Endodermal cell (in vitro differentiated cells): ENCODE results near the gene COLEC12. TPM values are rescaled to one million over a fixed set of nuclear protein-coding genes. Genes with fewer than 3 reads are reported as not detected.

ENCODE experiments used
- DNase-seq: peaks from one replicate; pipeline ENCODE4 v3.0.0-alpha.2; 2017
- H3K27ac ChIP-seq: 2 replicates; pipeline ENCODE4 v1.5.1; 2013; ENCODE audit warnings: mild to moderate bottlenecking, low read depth, low read length, moderate library complexity
- H3K27me3 ChIP-seq: 2 replicates; pipeline ENCODE4 v1.6.1; 2013; ENCODE audit warnings: mild to moderate bottlenecking, low read length, moderate library complexity; ENCODE audit not compliant: insufficient read depth, control insufficient read depth, poor library complexity, severe bottlenecking
- H3K36me3 ChIP-seq: 2 replicates; pipeline ENCODE4 v1.7.0; 2013; ENCODE audit warnings: mild to moderate bottlenecking, low read length, moderate library complexity; ENCODE audit not compliant: control insufficient read depth, insufficient read depth
- H3K4me1 ChIP-seq: one replicate; pipeline ENCODE4 v1.7.0; 2013; ENCODE audit warnings: low read length; ENCODE audit not compliant: control insufficient read depth, insufficient read depth
- H3K4me3 ChIP-seq: 2 replicates; pipeline ENCODE4 v1.5.1; 2013; ENCODE audit warnings: mild to moderate bottlenecking, low read length, moderate library complexity
- H3K9ac ChIP-seq: 2 replicates; pipeline ENCODE4 v1.6.1; 2013; ENCODE audit warnings: mild to moderate bottlenecking, low read length, moderate library complexity; ENCODE audit not compliant: poor library complexity, severe bottlenecking; ENCODE audit errors: extremely low read depth
- H3K9me3 ChIP-seq: 2 replicates; pipeline ENCODE4 v1.6.1; 2013; ENCODE audit warnings: mild to moderate bottlenecking, low read length, moderate library complexity; ENCODE audit not compliant: control insufficient read depth
- H3K27ac Mint-ChIP-seq: 2 replicates; pipeline ENCODE4 v1.8.0; 2020; ENCODE audit warnings: mixed read lengths
- H3K27me3 Mint-ChIP-seq: 2 replicates; pipeline ENCODE4 v1.8.0; 2021; ENCODE audit warnings: mild to moderate bottlenecking, mixed read lengths; ENCODE audit not compliant: insufficient read depth
- H3K36me3 Mint-ChIP-seq: 2 replicates; pipeline ENCODE4 v1.8.0; 2020; ENCODE audit warnings: low read depth, mixed read lengths
- H3K4me1 Mint-ChIP-seq: 2 replicates; pipeline ENCODE4 v1.8.0; 2020; ENCODE audit warnings: mixed read lengths
- H3K4me3 Mint-ChIP-seq: 2 replicates; pipeline ENCODE4 v1.8.0; 2020; ENCODE audit warnings: mild to moderate bottlenecking, moderate library complexity, mixed read lengths
- H3K9me3 Mint-ChIP-seq: 2 replicates; pipeline ENCODE4 v1.8.0; 2020; ENCODE audit warnings: mild to moderate bottlenecking, mixed read lengths
- WGBS, 2 experiments: methylation state at CpG; one replicate each; pipeline versions ENCODE4 v1.1.5 to v1.1.7; 2013; ENCODE audit warnings: missing lambda C conversion rate in 2 of 2, mixed read lengths in 1 of 2; ENCODE audit not compliant: insufficient coverage in 1 of 2, insufficient read length in 1 of 2; 5-methylcytosine and 5-hydroxymethylcytosine counted together
- total RNA-seq, 2 donors: library from RNA; stranded (reverse); fragmentation: NEBNext Ultra II Directional in 1 of 2; extraction: Animal tissue kit (Norgen Biotek cat#: 25700) in 1 of 2; gene quantifications; 2 replicates in 1 of 2; 3 replicates in 1 of 2; pipeline ENCODE4 v1.2.1, GENCODE V29; 2021
- TF ChIP-seq, protein P1 (sequence below): fragments of 200-600 bp; sonication (generic); conservative IDR thresholded peaks from 2 replicates; pipeline ENCODE4 v1.5.0; 2021; ENCODE audit warnings: antibody characterized with exemption, mild to moderate bottlenecking

Gene COLEC12
- total RNA-seq, 2 donors from 2014 or later = 123 TPM

DNA sequence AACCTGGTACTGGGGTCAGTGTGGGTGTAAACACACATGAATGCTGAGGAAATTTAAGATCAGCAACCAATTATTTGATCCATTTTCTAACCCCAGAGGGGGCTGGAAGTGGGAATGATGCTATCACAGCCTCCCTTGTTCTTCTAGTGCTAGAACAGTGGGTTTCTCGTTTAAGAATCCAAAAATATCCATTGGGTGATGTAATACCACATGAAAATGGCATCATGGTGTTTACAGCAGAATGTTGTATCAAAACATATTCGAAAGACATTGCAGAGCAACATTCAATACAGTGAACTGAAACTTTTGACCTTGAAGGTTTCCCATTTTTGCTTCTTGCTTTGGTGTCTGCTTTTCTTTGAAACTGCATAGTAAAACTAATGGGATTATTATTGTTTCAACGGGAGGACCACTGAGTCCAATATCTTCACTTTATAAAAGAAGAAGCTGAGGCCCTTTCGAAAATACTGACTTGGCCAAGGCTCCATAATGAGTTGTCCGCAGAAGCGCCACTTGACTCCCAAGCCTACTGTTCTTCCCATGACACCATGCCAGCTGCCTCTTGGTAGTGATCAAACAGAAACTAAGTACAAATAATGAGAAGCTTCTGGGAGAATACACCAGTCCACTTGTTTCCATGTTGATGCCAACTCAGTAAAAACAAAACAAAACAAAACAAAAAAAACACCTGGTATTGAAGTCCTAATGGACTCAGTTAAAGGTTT lies 106.1 kb downstream of the COLEC12 start:
- H3K4me3 ChIP-seq = no peak overlapping the region
- no peaks in the 10 kb centered on the region for H3K4me1 ChIP-seq
- DNase-seq = no peak
- no peaks in the 10 kb centered on the region for H3K27me3 ChIP-seq
- no peak overlapping the region for H3K4me3 Mint-ChIP-seq
- H3K4me1 Mint-ChIP-seq = peaks cover 2% of the 10 kb centered on the region
- 97 to 99% methylated on average over 6 of the region's 6 CpGs for WGBS, 2 experiments
- H3K9me3 ChIP-seq = no peaks in the 10 kb centered on the region
- H3K9ac ChIP-seq = no peak overlapping the region
- H3K27ac ChIP-seq = peak overlapping the region; percentile 85
- peaks cover 8% of the 10 kb centered on the region for H3K36me3 Mint-ChIP-seq
- no peak overlapping the region for H3K27ac Mint-ChIP-seq
- no peaks in the 10 kb centered on the region for H3K9me3 Mint-ChIP-seq
- H3K27me3 Mint-ChIP-seq = no peaks in the 10 kb centered on the region
- peaks cover 55% of the 10 kb centered on the region for H3K36me3 ChIP-seq
- TF ChIP-seq, protein P1, sequence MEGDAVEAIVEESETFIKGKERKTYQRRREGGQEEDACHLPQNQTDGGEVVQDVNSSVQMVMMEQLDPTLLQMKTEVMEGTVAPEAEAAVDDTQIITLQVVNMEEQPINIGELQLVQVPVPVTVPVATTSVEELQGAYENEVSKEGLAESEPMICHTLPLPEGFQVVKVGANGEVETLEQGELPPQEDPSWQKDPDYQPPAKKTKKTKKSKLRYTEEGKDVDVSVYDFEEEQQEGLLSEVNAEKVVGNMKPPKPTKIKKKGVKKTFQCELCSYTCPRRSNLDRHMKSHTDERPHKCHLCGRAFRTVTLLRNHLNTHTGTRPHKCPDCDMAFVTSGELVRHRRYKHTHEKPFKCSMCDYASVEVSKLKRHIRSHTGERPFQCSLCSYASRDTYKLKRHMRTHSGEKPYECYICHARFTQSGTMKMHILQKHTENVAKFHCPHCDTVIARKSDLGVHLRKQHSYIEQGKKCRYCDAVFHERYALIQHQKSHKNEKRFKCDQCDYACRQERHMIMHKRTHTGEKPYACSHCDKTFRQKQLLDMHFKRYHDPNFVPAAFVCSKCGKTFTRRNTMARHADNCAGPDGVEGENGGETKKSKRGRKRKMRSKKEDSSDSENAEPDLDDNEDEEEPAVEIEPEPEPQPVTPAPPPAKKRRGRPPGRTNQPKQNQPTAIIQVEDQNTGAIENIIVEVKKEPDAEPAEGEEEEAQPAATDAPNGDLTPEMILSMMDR = no peak

DNA sequence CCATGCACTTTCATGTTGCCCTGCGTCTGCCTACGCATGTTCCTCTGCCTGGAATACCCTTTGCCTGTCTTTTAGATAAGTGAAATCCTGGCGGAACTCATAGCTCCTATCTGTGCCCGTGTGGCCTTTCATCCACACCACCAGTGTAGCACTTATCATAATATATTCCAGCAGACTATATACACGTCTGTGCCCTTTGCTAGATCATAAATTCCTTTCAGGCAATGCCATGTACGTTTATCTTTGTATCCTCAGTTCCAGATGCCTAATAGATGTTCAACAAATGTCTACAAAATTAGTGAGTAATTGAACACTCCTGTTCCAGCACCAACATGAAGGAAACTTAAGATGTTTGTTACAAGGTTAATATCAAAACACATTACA lies 106.9 kb downstream of the COLEC12 start:
- no peak for DNase-seq
- no peak overlapping the region for H3K4me3 ChIP-seq
- H3K4me3 Mint-ChIP-seq = no peak overlapping the region
- no peak overlapping the region for H3K27ac ChIP-seq
- peaks cover 14% of the 10 kb centered on the region for H3K36me3 Mint-ChIP-seq
- no peaks in the 10 kb centered on the region for H3K9me3 Mint-ChIP-seq
- no peak overlapping the region for H3K27ac Mint-ChIP-seq
- no peaks in the 10 kb centered on the region for H3K27me3 ChIP-seq
- H3K4me1 ChIP-seq = no peaks in the 10 kb centered on the region
- peaks cover 52% of the 10 kb centered on the region for H3K36me3 ChIP-seq
- WGBS, 2 experiments = 93 to 96% methylated on average over 6 of the region's 6 CpGs
- no peaks in the 10 kb centered on the region for H3K9me3 ChIP-seq
- no peak overlapping the region for H3K9ac ChIP-seq
- H3K27me3 Mint-ChIP-seq = no peaks in the 10 kb centered on the region
- TF ChIP-seq, protein P1 = no peak
- H3K4me1 Mint-ChIP-seq = peaks cover 2% of the 10 kb centered on the region

DNA sequence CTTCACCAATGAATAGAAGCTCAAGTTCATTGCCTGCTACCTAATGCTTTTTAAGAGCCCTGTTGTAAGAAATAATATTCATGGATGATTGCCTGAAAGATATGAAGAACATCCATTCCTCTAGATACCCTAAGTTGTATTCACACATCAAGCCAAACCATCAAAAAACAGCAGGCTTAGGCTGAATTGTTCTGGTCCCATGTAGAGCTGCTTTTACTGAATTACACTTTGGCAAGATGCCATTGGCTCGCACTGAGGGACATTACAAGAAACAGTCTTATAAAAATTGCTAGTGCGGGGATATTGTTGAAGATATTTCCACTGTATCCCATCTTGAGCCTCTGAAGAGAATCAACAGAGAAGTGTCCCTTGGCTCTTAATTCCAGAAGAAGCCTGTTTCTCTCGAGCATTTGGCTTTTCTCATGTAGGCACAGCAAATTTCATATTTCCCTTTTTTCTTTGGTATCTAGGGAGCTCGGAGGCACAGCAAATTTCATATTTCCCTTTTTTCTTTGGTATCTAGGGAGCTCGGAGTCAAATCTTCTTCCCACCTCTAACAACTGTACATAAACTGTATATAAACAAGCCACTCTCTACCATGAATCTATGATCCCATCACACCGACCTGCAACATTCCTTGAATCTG lies 107.5 kb downstream of the COLEC12 start:
- H3K27me3 Mint-ChIP-seq = no peaks in the 10 kb centered on the region
- H3K9ac ChIP-seq = no peak overlapping the region
- no peak overlapping the region for H3K4me3 Mint-ChIP-seq
- H3K9me3 ChIP-seq = no peaks in the 10 kb centered on the region
- no peak overlapping the region for H3K27ac Mint-ChIP-seq
- peaks cover 2% of the 10 kb centered on the region for H3K4me1 Mint-ChIP-seq
- H3K4me1 ChIP-seq = no peaks in the 10 kb centered on the region
- no peaks in the 10 kb centered on the region for H3K9me3 Mint-ChIP-seq
- H3K36me3 ChIP-seq = peaks cover 52% of the 10 kb centered on the region
- TF ChIP-seq, protein P1 = no peak
- no peak overlapping the region for H3K27ac ChIP-seq
- H3K27me3 ChIP-seq = no peaks in the 10 kb centered on the region
- peaks cover 11% of the 10 kb centered on the region for H3K36me3 Mint-ChIP-seq
- no peak overlapping the region for H3K4me3 ChIP-seq
- 94 to 100% methylated on average over 6 of the region's 6 CpGs for WGBS, 2 experiments
- DNase-seq = no peak
